Skin of body (tissue), 2 donors: ENCODE results near the gene ARSB. TPM values are rescaled to one million over a fixed set of nuclear protein-coding genes. Genes with fewer than 3 reads are reported as not detected.
"Not testable (repeated sequence)": the region's sequence is repeated elsewhere in the genome, so short reads cannot be mapped to it uniquely, and the experiment has no call there.

ENCODE experiments used
- DNase-seq: peaks from one replicate; lab custom pipeline; 2025; lab: John Stamatoyannopoulos, UW
- total RNA-seq: library from RNA; depleted of rRNA; stranded (reverse); fragments of >200 nt; gene quantifications from one replicate; pipeline ENCODE4 v1.2.3, GENCODE V29; 2014

The ARSB gene
- total RNA-seq, 1 donor from 2014 or later: 10.9 TPM

DNA sequence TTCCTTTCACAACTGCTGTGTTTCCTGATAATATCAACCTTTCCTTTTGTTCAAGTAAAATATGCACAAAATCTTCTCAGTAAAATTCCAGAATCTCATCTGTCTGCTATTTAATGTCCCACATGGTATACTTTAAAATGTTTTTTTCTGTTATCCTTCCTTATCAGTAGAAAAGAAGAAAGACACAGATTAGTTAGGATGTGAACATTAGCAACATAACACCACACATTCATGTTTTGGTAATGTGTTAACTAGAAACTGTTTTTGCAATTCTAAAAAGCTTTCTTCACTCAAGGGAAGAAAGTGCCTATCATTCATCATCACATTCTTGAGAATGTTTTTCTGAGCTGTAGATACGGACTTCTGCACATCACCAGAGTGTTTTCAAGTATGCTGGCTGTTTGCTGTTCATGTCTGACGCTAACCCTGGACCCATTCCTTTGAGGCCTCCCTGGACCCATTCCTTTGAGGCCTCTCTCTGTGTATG, 10.5 kb upstream of the ARSB start:
- no peak for DNase-seq

- DNase-seq: no peak
Measured at GRCh38 chr5:78993165-78993564, 8.1 kb upstream of the ARSB start.

DNA sequence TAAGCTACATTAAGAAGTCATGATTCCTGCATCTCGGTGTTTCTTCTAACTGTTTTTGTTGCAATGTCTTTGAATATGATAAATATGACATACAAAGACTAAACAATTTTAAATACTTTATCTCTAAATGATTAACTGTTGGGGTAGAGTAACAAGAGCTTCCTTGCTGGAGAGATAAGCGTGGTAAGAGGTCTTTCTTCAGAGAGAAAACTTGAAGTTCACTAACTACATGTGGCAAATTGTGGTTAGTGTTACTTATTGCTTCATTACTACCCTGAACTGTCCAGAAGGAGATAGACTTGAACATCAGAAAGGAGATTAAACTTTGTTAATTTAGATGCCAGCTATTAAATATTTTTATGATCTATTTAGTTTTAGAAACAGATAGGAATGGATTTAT, 7.0 kb upstream of the ARSB start:
- DNase-seq: no peak

DNA sequence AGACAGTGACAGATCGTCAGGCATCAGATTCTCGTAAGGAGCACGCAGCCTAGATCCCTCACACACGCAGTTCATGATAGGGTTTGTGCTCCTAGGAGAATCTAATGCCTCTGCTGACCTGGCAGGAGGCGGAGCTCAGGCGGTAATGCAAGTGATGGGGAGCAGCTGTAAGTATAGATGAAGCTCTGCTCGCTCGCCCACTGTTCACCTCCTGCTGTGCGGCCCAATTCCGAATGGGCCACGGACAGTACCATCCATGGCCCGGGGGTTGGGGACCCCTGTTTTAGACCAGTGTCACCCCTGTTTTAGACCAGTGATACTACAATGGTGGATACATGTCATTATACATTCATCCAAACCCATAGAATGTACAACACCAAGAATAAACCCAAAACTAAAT, 4.0 kb upstream of the ARSB start:
- DNase-seq: no peak

DNA sequence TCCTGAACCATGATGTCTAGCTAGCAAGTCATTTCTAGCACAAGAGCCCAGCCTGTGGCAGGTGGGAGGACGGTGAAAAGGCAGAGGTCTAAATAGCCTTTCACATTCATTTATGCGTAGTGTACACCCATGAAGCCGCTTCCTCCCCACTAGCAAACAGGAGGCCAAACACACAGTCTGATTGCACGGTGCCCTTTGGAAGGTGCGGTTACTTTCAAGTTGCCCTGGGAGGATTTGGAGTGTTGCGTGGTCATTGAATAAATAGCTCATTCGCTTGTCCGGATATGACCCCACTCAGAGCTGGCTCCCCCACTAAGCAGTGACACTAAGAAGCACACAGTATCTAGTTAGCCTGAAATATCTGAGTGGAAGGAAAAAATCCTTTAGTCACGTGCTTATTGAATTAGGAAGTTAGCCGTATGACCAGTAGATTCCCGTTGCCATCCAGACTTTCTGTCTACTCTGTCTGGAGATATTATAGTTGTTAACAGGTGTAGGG, 664 bp upstream of the ARSB start:
- DNase-seq: peak; percentile 26

- peak; percentile 67 for DNase-seq
Measured at GRCh38 chr5:78984439-78985115, 533 bp downstream of the ARSB start.

DNA sequence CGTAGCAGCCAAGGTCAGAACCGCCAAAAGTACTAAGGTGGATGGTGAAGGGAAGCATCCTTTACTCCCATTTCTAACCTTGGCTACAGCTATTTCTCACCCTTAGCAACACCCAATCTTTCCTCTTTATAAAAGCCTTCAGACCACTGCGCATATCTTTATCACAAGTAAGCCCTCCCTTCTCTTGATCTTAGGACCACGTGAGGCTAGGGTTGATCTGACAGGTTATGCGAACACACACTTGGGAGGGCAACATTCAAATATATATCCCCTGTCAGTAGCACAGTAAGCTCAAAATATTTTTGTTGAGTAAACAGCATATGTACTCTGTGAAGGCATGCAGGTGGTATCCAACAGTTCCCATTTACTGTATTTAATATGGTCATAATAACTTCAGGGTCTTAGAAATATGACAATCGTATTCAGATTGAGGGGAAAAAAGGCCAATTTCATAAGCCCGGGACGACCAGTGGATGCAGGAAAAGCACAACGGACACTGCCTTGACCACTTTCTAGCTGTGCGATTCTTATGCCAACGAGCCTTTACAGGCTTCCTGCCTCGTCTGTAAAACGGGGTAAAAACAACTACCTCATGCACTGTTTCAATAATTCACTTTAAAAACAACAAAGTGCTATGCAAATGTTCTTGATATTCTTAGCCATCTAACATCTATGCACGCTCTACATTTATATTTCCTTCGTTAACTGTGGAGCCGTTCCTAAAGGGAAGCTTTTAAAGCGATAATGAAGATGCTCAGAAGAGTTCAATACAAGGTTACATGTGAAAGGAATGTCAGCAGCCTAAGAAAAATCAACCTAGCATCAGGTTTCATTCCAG, 1.3 kb downstream of the ARSB start:
- no peak for DNase-seq

DNA sequence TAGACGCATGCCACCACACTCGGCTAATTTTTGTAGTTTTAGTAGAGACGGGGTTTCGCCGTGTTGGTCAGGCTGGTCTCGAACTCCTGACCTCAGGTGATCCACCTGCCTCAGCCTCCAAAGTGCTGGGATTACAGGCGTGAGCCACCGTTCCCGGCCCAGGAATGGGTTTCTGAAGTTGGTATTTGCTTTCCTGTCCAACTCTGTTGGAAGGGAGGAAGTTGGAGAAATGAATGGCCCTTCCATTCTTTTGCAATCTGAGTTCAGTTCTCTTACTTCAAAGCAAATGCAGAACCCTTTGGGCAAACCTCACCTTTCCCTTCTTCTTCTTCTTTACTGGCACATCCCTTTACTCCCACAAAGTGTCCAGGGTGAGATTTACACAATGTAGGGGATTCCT, 1.9 kb downstream of the ARSB start:
- not testable (repeated sequence) for DNase-seq

DNA sequence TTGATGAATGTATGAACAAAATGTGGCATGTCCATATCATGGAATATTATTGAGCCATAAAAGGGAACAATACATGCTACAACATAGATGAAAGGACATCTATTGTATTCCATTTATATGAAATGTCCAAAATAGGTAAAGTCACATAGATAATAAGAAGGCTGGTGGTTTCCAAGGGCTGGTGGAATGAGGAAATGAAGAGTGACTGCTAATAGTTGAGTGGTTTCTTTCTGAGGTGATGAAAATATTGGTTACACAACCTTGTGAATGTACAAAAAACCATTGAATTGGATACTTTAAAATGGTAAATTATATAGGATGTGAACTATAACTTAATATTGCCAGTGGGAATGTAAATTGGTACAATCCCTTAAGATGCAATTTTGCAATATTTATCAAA, 5.2 kb downstream of the ARSB start:
- DNase-seq: no peak

GRCh38 chr5:78979117-78979742, 5.9 kb downstream of the ARSB start:
- no peak for DNase-seq

GRCh38 chr5:78975035-78975434, 10.1 kb downstream of the ARSB start:
- no peak for DNase-seq

DNA sequence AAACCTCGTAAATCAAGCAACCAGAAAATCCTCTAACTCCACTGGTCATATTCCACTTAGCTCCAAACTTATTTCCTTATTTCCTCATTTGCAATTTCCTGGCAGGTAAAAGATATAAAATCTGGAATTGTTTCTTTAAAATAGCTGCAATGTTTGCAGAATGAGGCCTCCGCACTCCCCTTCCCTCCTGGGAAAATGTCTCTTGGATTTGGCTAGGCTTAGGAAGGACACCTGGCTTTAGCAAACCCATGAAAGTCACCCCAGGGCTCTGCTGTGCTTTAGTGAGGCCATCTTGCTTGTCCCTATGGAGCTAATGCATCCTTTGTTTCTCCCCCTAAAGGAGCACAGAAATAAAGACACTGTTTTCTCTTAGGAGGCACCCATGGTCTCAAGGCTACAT, 10.5 kb downstream of the ARSB start:
- no peak for DNase-seq

GRCh38 chr5:78974011-78974410, 11.1 kb downstream of the ARSB start:
- no peak for DNase-seq

- DNase-seq: peak; percentile 96
Measured at GRCh38 chr5:78972654-78973428, 12.3 kb downstream of the ARSB start.

DNA sequence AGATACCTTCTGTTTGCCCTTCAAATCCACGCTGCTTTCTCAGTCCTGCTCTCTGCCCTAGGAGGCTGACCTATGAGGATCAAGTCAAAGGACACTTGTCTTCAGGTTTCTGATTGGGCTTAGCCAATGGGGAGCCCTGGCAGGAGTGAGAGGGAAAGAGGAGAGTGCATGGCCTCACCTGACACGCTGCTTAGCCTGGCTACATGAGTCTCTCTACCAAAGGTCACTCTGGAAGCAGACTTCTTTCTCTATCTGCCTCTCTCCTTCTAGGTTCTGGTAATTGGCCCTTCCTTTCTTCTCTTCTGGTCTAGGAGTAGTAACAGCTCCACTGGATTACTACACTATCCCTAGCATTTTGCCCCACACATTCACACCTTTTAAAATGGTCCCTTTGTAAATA, 13.1 kb downstream of the ARSB start:
- no peak for DNase-seq

DNA sequence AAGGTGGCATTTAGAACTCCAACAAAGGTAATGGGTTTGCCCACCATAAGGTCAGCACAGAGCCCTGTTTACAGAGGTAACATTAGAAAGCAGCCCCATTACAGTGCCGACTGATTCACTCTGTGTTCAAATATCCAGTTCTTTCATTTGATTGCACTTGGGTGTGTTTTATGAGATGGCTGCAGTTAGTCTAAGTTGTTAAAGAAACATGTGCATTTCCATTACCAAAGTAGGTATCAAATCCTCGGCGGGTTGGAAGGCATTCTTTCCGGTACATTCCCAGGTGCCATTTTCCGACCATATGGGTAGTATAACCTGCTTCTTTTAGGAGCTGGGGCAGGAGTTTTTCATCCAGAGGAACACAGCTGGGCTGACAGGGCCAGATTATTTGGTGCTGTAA, 16.3 kb downstream of the ARSB start:
- DNase-seq: no peak

- DNase-seq: peak; percentile 63
Measured at GRCh38 chr5:78964889-78965288, 20.2 kb downstream of the ARSB start.

GRCh38 chr5:78961743-78962142, 23.4 kb downstream of the ARSB start:
- no peak for DNase-seq

GRCh38 chr5:78959767-78960166, 25.3 kb downstream of the ARSB start:
- no peak for DNase-seq

GRCh38 chr5:78958672-78959445, 26.3 kb downstream of the ARSB start:
- DNase-seq: no peak

DNA sequence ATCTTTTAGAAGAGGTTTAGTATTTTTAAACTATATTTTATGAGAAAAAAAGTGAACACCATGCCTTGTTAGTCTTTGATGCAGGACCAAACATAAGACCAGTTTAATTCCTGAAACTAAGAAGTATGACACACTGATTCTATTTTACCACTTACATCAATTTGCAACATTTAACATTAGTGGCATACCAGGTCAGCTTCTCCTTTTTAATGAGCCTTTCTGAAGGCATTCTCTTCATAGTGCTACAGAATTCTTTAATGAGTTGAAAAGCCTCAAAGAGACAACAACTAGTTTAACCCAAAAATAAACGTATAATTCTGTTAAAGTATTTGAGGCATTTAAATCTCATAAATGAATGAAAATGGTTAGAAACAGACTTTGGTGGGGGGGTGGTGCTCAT, 28.2 kb downstream of the ARSB start:
- DNase-seq: no peak
